NCI-H2227 (cell line): ENCODE data around the gene LHB.

ENCODE experiments used
- DNase-seq: peaks from one replicate; lab custom pipeline; 2025; ENCODE audit not compliant: unreplicated experiment; lab: John Stamatoyannopoulos, UW

LHB gene

GRCh38 chr19:49014123-49014869 is 2.6 kb downstream of the LHB start:
- DNase-seq: no peak

- DNase-seq: no peak
Observed at GRCh38 chr19:49011194-49011593, 5.7 kb downstream of the LHB start.

DNA sequence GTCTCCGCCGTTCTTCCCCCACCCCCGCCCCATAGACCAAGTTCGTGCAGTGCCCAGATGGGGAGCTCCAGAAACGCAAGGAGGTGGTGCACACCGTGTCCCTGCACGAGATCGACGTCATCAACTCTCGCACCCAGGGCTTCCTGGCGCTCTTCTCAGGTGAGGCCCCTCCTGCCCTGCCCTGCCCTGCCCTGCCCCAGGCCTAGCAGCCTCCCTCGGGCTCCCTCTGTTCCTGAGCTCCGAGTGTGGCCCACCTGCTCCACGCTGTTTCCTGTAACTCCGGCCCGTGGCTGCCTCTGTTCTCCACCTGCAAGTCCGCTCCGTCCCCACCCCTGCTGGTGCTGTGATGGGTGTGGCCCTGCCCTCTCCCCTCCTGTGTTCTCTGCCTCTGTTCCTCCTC is 6.4 kb downstream of the LHB start:
- DNase-seq: no peak

DNA sequence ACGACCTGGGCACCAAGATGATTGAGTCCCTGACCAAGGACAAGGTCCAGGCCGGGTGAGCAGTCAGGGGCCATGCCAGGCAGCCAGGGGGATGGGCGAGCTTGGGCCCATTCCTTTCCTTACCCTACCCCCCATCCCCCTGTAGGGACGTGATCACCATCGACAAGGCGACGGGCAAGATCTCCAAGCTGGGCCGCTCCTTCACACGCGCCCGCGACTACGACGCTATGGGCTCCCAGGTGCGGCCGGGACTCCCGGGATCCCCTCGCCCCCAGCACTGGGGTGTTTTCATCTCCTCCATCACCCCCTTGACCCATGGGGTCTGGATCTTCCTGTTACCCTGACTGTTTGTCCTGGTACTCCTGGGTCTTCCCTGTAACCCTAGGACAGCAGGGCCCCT is 7.1 kb downstream of the LHB start:
- no peak for DNase-seq

DNA sequence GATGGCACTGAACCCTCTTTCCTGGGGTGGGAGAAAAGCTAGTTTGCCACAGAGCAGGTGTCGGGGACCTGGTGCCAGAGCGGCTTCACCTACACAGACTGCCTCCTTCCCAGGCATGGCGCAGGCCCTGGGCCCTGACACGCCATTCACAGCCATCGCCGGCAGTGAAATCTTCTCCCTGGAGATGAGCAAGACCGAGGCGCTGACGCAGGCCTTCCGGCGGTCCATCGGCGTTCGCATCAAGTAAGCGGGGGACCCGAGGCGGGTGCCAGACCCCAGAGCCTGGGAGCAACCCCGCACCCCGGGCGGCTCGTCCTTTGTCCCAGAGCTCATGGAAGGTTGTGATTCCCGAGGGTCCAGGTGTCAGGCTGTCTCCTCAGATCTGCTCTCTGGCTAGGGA is 10.0 kb downstream of the LHB start:
- DNase-seq: no peak

- DNase-seq: no peak
Observed at GRCh38 chr19:49004964-49005614, 11.8 kb downstream of the LHB start.

DNA sequence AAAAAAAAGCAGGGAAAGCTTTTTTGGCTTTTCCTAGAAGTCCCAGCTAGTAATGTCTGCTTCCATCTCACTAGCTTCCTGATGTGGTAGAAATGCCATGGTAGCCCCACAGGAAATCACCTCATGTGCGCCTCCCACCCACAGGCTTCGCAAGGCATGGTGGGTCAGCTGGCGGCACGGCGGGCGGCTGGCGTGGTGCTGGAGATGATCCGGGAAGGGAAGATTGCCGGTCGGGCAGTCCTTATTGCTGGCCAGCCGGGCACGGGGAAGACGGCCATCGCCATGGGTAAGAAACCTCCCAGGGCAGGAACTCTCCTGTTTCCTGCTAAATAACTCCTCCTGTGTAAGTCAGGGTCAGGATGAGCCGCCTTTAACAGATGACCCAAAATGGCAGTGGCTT is 12.8 kb downstream of the LHB start:
- no peak for DNase-seq

- DNase-seq: peak; percentile 21
Observed at GRCh38 chr19:48999481-49000325, 17.2 kb downstream of the LHB start.

DNA sequence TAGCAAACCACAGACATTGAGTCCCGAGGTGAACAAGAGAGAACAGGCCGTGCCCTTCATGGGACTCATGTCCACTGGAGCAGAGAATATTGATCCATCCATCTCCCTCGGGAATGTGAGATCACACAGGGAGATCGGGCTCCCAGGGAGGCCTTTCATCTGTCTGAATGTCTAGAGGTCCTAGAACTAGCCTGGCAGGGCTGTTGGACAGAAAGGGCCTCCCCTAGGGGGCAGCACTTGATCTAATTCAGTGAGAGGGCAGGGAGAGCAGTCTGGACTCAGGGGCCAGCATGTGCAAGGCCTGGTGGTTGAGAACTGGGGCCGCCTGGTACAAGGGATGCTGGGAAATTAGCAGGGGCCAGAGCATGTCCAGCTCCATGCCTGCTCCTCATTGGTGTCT is 18.9 kb downstream of the LHB start:
- DNase-seq: peak; percentile 39

DNA sequence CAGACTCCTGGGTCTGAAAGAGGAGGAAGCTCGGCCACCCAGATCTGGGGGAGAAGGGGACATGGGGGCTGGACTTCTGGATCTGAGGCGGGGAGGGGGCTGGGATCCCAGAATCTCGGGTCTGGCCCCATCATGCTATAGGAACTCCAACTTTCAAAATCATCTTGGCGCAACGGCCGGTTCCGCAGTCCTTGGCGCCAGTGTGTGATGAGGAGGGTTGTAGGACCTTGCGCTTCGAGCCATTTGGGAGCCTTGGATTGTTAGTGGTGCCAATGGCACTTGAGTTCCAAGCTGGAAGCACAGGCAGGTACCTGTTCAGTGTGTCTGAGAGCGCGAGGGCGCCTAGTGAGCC is 22.9 kb downstream of the LHB start:
- no peak for DNase-seq

- DNase-seq: peak; percentile 98
Observed at GRCh38 chr19:48993175-48994034, 23.5 kb downstream of the LHB start, which contains the start of the genes GYS1 and RUVBL2. Gene GYS1 (minus strand): TSS chr19:48993309. CDS start chr19:48993112, 197 bp downstream. Gene RUVBL2 (plus strand): TSS chr19:48993887. CDS start chr19:48993912, 25 bp downstream.

DNA sequence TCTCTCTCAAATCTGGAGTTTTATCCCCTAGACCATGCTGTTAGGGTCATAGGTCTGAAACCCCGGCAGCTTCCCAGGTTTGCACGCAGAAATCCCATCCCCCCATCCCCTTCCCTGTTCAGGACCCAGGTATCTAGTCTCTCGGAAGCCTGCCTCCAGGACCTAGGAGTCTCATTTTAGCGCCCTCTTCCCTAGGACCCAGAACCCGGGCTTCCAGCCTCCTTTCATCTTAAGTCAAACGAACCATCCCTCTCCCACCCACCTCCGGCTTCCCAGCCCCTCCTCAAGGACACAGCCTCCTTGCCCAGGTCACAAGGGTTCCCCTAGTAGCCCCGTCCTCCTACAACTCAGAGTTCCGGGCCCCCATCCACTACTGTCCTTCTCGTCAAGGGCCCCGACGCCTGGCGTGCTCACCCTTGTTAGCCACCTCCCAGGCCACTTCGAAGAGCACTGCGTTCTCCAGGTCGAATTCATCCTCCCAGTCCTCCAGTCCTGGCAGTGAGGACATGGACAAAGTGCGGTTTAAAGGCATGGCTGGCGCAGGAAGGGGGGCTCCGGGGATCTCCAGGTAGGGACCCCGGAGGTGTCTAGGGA is 24.2 kb downstream of the LHB start:
- DNase-seq: peak; percentile 42

DNA sequence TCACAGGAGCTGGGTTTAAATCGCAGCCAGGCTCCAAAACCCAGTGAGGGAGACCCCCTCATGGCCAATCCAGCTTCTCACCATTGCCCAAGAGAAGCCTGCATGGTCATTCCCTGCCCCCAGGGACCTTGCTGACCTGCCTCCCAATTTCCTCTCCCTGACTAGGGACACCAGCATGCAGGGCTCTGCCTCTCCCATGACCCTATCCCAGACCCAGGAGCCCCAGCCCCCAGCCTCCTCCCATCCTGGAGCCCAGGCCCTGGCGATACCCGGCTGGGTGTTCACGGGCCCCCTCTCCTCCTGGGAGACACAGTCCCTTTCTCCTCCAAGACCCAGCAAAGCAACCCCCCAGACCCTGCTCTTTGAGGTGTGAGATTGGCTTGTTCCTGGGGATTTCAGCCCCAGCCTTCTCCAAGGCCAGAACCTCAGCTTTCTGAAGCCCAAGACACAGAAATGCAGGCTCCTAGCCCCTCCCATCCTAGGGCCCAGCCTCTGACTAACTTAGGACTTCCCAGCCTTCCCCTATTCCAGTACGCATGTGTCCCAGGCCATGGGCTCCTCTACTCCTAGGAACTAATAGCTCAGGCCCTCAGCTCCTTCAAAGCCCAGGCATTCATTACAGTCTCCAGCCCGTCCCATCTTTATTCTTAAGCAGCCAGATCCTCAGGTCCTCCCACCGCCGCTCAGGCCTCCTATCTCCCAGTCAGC is 24.9 kb downstream of the LHB start:
- DNase-seq: peak; percentile 53

GRCh38 chr19:48991011-48991609 is 25.8 kb downstream of the LHB start:
- DNase-seq: no peak

GRCh38 chr19:48990400-48990799 is 26.5 kb downstream of the LHB start:
- DNase-seq: no peak

DNA sequence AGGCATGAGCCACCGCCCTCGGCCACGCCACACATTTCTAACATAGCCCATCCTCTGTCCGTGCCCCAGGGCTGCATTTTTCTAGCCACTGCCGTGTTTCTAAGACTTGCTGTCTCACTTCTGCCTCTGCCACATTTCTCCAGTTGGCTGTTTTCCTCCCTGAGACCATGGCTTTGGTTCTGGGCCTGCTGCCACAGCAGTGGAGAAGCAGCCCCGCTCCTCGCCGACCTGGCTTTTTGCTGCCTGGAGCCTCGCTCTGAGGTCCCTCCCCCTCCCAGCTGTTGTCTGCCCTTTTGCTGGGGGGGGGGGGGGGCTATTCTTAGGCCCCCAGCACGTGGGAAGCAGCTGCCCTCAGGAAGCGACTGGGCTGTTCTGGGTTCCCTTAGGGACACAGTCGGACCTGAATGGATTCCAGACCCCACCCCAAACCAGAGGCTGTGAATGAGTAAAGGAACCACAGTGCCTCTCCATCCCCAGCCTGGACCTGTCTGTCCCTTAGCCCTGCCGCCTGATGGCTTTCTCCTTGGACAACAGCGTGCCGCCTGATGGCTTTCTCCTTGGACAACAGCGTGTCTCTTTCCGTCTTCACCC is 27.1 kb downstream of the LHB start:
- no peak for DNase-seq

GRCh38 chr19:48988860-48989259 is 28.0 kb downstream of the LHB start:
- DNase-seq: no peak

GRCh38 chr19:48988286-48988685 is 28.6 kb downstream of the LHB start:
- no peak for DNase-seq

DNA sequence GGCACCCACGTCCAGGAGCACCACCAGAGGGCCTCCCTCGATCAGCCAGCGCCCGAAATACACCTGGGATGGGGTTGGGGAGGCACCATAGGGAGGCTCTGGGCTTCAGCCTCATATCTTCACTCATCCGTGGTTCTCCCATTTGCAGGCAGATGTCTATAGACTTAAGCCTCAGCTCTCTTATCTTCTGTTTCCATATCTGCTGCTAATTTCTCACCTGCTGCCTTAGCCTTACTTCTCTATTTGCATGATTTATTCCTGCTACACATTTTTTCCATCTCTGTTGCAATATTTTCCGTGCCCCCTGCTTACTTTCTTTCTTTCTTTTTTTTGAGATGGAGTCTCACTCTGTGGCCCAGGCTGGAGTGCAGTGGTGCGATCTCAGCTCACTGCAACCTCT is 29.6 kb downstream of the LHB start:
- no peak for DNase-seq
